ENCODE results near the gene MAD1L1. TPM values are rescaled to one million over a fixed set of nuclear protein-coding genes. Genes with fewer than 3 reads are reported as not detected.

MAD1L1 gene
- polyA plus RNA-seq, 6 donors from 2014 or later, result 109 to 209 (median 158) TPM

DNA sequence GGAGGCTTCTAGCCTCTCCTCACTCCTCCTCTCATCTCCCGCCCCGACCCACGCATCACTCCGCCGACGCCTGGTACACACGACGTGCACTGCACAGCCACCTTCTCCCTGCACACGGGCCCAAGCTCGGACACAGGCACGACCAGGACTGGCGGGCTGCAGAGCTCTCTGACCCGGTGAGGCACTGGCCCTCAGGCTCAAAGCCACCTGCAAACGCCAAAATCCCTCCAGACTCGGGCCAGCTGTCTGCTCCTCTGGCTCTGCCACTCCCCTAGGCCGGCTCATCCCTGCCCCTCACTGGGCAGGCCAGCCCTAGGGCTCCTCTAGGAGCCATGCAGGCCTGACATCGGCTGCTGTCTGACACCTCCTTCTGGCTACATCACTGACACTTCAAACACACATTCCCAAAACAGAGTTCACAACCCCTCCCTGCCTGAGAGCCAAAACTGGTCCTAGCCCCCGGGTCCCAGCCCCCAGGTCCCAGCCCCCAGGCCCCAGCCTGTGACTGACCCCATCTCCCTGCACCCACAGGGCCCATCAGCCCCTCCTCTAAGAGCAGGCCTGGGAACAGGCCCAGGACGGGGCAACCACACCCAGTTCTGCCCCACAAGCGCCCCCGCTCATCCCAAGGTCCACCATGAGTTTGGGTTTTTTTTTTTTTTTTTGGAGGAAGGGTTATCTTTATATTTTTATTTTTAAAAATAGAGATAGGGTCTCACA, 35.1 kb downstream of the MAD1L1 start:
- Mint-ChIP-seq H3K27me3 (no peaks in the 10 kb centered on the region), H3K27ac (peak overlapping the region in 2 of 6 donors; percentile 8 to 74), H3K9me3 (peaks cover 0 to 6% (median 2%) of the 10 kb centered on the region in 7 donors), H3K4me3 (peak overlapping the region in 1 of 8 donors; percentile 37), H3K4me1 (peaks cover 0 to 9% (median 6%) of the 10 kb centered on the region in 3 donors), H3K36me3 (peaks cover 6 to 14% of the 10 kb centered on the region in 2 donors)
- DNase-seq (no peak), ATAC-seq (ENCODE audit: low read depth in 2 of 2) (no peak)

DNA sequence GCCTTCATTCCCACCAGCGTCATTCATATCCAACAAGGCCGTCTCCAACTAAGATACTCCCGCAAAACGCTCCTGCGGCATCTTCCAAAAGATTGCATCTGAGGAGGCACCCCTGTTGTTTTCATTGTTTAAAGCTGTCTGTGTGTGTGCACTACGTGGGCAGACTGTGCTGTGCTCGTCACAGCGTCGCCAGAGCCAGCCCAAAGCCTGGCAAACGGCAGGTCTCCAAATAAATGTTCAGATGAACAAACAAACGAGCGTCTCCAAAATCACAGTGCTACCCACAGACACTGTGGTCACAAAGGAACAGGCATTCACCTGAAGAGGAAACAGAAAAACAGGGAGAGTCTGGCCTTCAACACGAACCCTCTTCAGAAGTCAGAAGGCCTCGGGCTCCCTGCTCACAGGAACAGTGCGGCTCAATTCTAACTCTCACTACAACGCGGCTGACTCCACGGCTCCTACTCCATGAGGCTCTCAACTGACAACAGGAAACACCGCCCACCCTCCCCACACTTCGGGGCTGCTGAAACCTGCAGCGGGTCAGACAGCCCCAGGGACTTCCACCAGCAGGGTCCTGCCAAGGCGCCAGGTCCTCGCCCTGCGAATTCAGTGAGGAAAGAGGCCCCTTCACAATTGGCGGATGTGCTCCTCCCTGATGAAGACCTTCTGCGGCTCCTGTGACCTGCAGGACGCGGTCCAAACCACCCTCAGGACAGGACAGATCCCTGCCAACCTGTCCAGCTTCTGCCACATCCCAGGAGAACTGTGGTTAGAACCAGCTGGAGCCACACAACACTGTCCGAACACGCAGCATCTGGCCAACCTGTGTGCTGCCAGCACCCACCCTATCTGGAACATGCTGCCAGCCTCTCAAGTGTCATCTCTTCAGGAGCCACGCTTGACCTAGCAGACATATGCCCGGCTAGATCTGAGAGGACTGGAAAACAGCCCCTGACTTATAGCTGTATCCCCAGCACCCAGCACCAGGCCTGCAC, 36.1 kb downstream of the MAD1L1 start:
- ATAC-seq (ENCODE audit: low read depth in 2 of 2) (no peak), DNase-seq (no peak)
- no peaks in the 10 kb centered on the region for H3K27me3 Mint-ChIP-seq
- H3K36me3 Mint-ChIP-seq, result peaks cover 6 to 14% of the 10 kb centered on the region in 2 donors
- H3K9me3 Mint-ChIP-seq, result peaks cover 0 to 6% (median 2%) of the 10 kb centered on the region in 7 donors
- H3K4me3 Mint-ChIP-seq, result no peak overlapping the region
- H3K4me1 Mint-ChIP-seq, result peaks cover 0 to 9% (median 4%) of the 10 kb centered on the region in 3 donors
- peak overlapping the region in 2 of 6 donors; percentile 8 to 74 for H3K27ac Mint-ChIP-seq

DNA sequence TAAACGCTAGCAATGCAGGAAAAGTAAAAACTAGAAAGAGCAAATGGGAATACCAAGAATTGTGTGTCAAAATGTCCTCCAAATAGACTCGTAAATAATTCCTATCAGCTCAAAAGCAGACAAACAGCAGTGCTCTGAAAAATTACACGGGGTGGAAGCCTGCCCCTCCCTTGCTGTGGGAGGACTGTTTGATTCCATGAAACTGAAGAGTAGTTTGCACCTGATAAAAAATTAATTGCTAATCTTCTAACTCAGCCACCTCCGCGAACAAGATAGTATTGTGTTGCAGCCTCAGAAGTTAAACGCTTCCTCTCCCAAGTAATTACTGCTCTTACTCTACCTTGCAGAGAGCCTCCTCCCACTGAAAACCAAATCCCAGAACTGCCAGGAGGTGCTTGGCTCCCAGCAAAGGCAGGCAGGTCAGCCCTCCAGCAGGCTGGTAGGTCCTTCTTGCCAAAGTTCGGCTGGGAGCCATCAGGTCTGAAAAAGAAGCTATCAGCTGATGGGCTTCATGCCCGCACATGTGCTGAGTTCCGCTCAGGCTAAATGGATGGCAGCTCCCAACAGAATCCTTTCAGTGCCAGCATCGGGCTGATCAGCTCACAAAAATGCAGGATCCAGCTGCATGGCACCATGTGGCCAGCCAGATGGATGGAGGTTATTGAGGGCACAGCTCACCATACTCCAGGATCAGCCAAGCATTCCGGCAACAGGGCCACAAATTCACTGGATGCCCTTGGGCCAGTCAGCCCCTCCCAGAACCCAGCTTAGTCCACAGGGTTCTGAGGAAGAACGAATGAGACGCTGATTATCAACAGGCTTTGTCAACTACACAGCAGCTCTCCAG, 37.1 kb downstream of the MAD1L1 start:
- Mint-ChIP-seq H3K27ac (no peak overlapping the region), H3K9me3 (peaks cover 0 to 6% (median 2%) of the 10 kb centered on the region in 7 donors), H3K4me1 (peaks cover 0 to 9% (median 4%) of the 10 kb centered on the region in 3 donors), H3K4me3 (no peak overlapping the region), H3K27me3 (no peaks in the 10 kb centered on the region), H3K36me3 (peaks cover 8 to 17% of the 10 kb centered on the region in 2 donors)
- no peak for DNase-seq
- no peak for ATAC-seq (ENCODE audit: low read depth in 2 of 2)

GRCh38 chr7:2193575-2194305, 39.0 kb downstream of the MAD1L1 start:
- peaks cover 24 to 26% of the 10 kb centered on the region in 2 donors for H3K36me3 Mint-ChIP-seq
- no peak for ATAC-seq (ENCODE audit: low read depth in 2 of 2)
- H3K27ac Mint-ChIP-seq, result peak overlapping the region in 2 of 6 donors; percentile 47 to 53

DNA sequence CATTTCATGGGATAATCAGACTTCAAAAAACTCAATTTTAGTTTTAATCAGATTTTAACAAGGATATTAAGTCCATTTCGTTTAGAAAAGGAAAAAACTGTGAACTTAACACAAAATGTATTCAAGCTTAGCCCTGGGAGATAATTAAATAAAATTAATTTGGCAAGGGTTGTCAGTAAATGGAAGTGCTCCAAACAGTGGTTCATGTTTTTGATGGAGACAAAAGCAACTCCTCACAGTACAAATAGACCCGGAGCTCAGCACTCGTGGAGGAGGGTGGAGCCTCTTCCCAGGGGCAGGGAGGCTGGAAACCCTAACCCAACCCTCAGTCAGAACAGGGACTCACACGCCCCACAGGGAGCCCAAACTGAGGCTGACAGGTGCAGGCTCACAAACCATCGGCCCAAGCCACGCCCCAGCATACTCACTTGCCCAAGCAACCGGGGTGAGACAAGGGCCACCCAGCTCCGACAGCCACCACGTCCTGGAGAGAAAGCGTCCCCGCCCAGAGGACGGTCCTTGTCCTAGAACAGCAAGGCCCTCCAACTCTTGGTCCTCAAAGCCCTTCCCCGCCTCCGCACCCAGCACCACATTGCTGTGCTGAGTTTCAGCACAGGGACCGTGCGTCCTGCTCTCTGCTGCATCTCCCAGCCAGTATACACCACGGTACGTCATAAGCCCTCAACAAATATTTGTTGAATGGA, 39.8 kb downstream of the MAD1L1 start:
- Mint-ChIP-seq H3K27me3 (no peaks in the 10 kb centered on the region), H3K36me3 (peaks cover 30 to 31% of the 10 kb centered on the region in 2 donors), H3K4me1 (peaks cover 0 to 9% (median 4%) of the 10 kb centered on the region in 3 donors), H3K4me3 (no peak overlapping the region), H3K27ac (peak overlapping the region in 1 of 6 donors; percentile 28), H3K9me3 (peaks cover 2 to 6% (median 4%) of the 10 kb centered on the region in 7 donors)
- DNase-seq (no peak), ATAC-seq (ENCODE audit: low read depth in 2 of 2) (no peak)

More at GRCh38 chr7:2193575-2194305, 39.0 kb downstream of the MAD1L1 start:
- H3K4me1 Mint-ChIP-seq, result peaks cover 0 to 9% (median 4%) of the 10 kb centered on the region in 3 donors
- H3K9me3 Mint-ChIP-seq, result peaks cover 2 to 6% (median 4%) of the 10 kb centered on the region in 7 donors
- DNase-seq, result no peak
- H3K27me3 Mint-ChIP-seq, result no peaks in the 10 kb centered on the region
- no peak overlapping the region for H3K4me3 Mint-ChIP-seq

GRCh38 chr7:2191016-2191415, 41.7 kb downstream of the MAD1L1 start:
- Mint-ChIP-seq H3K4me3 (no peak overlapping the region), H3K4me1 (peaks cover 0 to 4% (median 0%) of the 10 kb centered on the region in 3 donors), H3K27me3 (no peaks in the 10 kb centered on the region), H3K27ac (peak overlapping the region in 2 of 6 donors; percentile 16 to 73), H3K9me3 (peaks cover 0 to 6% (median 4%) of the 10 kb centered on the region in 7 donors), H3K36me3 (peaks cover 23 to 31% of the 10 kb centered on the region in 2 donors)
- DNase-seq (no peak), ATAC-seq (ENCODE audit: low read depth in 2 of 2) (no peak)

DNA sequence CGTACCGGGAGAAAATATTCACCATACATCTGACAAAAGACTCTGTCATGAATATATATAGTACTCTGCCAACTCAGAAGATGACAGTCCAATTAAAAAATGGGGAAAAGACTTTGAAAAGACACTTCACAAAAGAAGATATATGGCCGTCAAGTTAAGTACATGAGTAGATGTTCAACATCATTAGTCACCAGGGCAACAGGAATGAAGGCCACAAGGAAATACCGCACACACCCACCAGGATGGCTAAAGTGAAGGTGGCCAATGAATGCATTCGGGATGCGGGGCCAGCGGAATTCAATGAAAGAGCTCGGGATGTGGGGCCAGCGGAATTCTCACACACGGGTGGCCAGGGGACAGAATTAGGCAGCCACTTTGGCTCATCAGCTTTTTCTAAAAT, 42.2 kb downstream of the MAD1L1 start:
- H3K4me1 Mint-ChIP-seq, result peaks cover 0 to 4% (median 0%) of the 10 kb centered on the region in 3 donors
- ATAC-seq (ENCODE audit: low read depth in 2 of 2) (no peak), DNase-seq (no peak)
- no peak overlapping the region for H3K4me3 Mint-ChIP-seq
- no peaks in the 10 kb centered on the region for H3K27me3 Mint-ChIP-seq
- peaks cover 27 to 28% of the 10 kb centered on the region in 2 donors for H3K36me3 Mint-ChIP-seq
- H3K9me3 Mint-ChIP-seq, result peaks cover 0 to 7% (median 4%) of the 10 kb centered on the region in 7 donors
- no peak overlapping the region for H3K27ac Mint-ChIP-seq

DNA sequence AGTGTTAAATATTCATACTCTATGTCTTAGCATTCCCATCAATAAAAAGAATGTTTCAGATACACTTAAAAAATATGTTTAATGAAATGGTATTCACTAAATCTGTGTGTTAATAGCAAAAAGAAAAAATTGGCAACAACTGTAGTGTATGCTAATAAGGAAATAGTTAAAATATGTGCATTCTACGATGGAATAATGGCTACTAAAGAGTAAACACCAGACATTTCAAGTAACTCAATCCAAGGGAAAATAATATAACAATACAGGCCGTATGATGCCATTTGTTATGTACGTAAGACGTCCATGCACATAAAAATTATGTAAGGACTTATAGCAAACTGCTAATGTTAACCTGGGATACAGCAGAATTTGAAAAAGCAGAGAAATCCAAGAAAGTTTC, 46.6 kb downstream of the MAD1L1 start:
- Mint-ChIP-seq H3K27me3 (no peaks in the 10 kb centered on the region), H3K27ac (no peak overlapping the region), H3K4me3 (no peak overlapping the region), H3K4me1 (peaks cover 0 to 4% (median 0%) of the 10 kb centered on the region in 3 donors), H3K36me3 (peaks cover 29 to 34% of the 10 kb centered on the region in 2 donors), H3K9me3 (peaks cover 0 to 7% (median 3%) of the 10 kb centered on the region in 7 donors)
- DNase-seq (no peak), ATAC-seq (ENCODE audit: low read depth in 2 of 2) (no peak)

DNA sequence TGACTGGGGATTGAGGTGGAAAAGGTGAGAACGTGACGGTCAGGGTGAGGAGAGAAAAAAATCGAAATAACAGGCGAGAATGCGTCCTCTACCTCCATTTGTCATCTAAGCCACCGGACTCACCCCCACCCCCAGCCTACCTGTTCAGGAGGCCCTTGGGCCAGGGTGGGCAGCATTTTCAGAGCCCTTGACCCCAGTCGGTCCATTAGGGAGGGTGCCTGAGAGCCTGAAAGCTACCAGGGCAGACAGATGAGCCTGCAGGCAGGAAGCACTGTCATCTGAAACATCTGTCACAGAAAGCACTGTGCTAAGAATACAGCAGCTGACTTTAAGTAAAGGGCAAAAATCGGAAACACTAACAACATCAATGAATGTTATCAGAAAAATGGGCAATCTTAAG, 47.0 kb downstream of the MAD1L1 start:
- H3K36me3 Mint-ChIP-seq, result peaks cover 32 to 33% of the 10 kb centered on the region in 2 donors
- no peak for DNase-seq
- H3K4me3 Mint-ChIP-seq, result no peak overlapping the region
- ATAC-seq (ENCODE audit: low read depth in 2 of 2), result no peak
- peaks cover 0 to 7% (median 3%) of the 10 kb centered on the region in 7 donors for H3K9me3 Mint-ChIP-seq
- H3K27me3 Mint-ChIP-seq, result no peaks in the 10 kb centered on the region
- H3K27ac Mint-ChIP-seq, result peak overlapping the region in 1 of 6 donors; percentile 24
- H3K4me1 Mint-ChIP-seq, result peaks cover 0 to 4% (median 0%) of the 10 kb centered on the region in 3 donors

DNA sequence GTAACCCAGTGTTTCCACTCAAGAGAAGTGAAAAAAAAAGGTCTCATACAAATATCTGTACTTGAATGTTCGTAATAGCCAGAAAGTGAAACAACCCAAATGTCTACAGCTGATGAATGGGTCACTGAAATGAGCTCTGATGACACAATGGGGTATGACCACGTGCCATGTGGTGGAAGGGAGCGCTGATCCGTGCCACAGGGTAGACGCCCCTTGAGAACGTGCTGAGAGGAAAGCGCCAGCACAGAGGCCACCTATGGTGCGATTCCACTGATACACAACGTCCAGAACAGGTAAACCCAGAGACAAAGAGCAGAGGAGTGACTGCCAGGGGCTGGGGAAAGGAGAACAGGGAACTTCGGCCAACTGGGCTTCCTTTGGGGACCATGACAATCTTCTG, 50.3 kb downstream of the MAD1L1 start:
- Mint-ChIP-seq H3K27ac (peak overlapping the region in 2 of 6 donors; percentile 10 to 69), H3K36me3 (peaks cover 9 to 14% of the 10 kb centered on the region in 2 donors), H3K4me3 (no peak overlapping the region), H3K9me3 (peaks cover 0 to 3% (median 0%) of the 10 kb centered on the region in 7 donors), H3K4me1 (no peaks in the 10 kb centered on the region), H3K27me3 (no peaks in the 10 kb centered on the region)
- DNase-seq (no peak), ATAC-seq (ENCODE audit: low read depth in 2 of 2) (no peak)

DNA sequence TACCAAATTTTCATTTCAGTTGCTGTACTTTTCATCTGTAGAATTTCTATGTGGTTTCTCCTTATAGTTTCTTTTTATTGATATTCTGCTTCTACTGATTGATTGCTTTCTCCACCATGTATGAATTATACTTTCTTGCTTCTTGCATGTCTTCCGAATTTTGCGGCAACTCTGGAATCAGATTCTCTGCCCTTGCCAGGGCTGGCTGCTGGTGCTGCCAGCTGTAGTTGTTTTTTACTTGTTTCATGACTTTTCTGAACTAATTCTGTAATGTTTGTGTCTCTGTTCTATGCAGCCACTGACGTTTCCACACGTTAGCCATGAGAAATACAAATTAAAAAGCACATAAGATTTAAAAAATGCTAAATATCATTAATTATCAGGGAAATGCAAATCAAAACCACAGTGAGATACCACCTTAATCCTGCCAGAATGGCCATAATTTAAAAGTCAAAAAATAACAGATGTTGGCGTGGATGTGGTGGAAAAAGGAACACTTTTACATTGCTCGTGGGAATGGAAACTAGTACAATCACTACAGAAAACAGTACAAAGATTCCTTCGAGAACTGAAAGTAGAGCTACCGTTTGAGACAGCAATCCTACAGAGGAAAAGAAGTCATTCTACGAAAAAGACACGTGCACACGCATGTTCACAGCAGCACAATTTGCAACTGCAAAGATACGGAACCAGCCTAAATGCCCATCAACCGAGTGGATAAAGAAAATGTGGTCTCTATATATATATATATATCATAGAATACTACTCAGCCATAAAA, 51.5 kb downstream of the MAD1L1 start:
- peaks cover 9 to 14% of the 10 kb centered on the region in 2 donors for H3K36me3 Mint-ChIP-seq

More for the DNA sequence above, 51.5 kb downstream of the MAD1L1 start:
- ATAC-seq (ENCODE audit: low read depth in 2 of 2) (no peak), DNase-seq (no peak)
- Mint-ChIP-seq H3K27me3 (no peaks in the 10 kb centered on the region), H3K4me1 (no peaks in the 10 kb centered on the region), H3K4me3 (no peak overlapping the region), H3K27ac (peak overlapping the region in 1 of 6 donors; percentile 86), H3K9me3 (peaks cover 0 to 3% (median 0%) of the 10 kb centered on the region in 7 donors)

All from naive B cell (primary cell).